ENCODE measurements around the gene PPME1. TPM values are rescaled to one million over a fixed set of nuclear protein-coding genes. Genes with fewer than 3 reads are reported as not detected.

PPME1 gene
- total RNA-seq, 4 donors from 2014 or later: 17.1 to 71.0 (median 29.7) TPM

- TF ChIP-seq, protein P1, sequence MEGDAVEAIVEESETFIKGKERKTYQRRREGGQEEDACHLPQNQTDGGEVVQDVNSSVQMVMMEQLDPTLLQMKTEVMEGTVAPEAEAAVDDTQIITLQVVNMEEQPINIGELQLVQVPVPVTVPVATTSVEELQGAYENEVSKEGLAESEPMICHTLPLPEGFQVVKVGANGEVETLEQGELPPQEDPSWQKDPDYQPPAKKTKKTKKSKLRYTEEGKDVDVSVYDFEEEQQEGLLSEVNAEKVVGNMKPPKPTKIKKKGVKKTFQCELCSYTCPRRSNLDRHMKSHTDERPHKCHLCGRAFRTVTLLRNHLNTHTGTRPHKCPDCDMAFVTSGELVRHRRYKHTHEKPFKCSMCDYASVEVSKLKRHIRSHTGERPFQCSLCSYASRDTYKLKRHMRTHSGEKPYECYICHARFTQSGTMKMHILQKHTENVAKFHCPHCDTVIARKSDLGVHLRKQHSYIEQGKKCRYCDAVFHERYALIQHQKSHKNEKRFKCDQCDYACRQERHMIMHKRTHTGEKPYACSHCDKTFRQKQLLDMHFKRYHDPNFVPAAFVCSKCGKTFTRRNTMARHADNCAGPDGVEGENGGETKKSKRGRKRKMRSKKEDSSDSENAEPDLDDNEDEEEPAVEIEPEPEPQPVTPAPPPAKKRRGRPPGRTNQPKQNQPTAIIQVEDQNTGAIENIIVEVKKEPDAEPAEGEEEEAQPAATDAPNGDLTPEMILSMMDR (IDR thresholded peaks at IDR 0.05): no peak
- TF ChIP-seq POLR2A (IDR thresholded peaks at IDR 0.05): no peak
- DNase-seq: no peak
- H3K36me3 ChIP-seq: peaks cover 0 to 51% (median 0%) of the 10 kb centered on the region in 3 donors
- H3K4me3 ChIP-seq: no peak overlapping the region
- no peaks in the 10 kb centered on the region for H3K4me1 ChIP-seq
- H3K27me3 ChIP-seq: no peaks in the 10 kb centered on the region
- no peaks in the 10 kb centered on the region for H3K9me3 ChIP-seq
- no peak overlapping the region for H3K27ac ChIP-seq
These were observed 62.6 kb downstream of the PPME1 start for GRCh38 chr11:74233683-74234082.

GRCh38 chr11:74235121-74235520, 64.0 kb downstream of the PPME1 start:
- TF ChIP-seq, protein P1 (IDR thresholded peaks at IDR 0.05): no peak
- TF ChIP-seq POLR2A (IDR thresholded peaks at IDR 0.05): no peak
- DNase-seq: no peak
- Histone ChIP-seq H3K27ac (no peak overlapping the region), H3K4me1 (no peaks in the 10 kb centered on the region), H3K36me3 (peaks cover 0 to 64% (median 0%) of the 10 kb centered on the region in 3 donors), H3K27me3 (no peaks in the 10 kb centered on the region), H3K9me3 (no peaks in the 10 kb centered on the region), H3K4me3 (no peak overlapping the region)

GRCh38 chr11:74237541-74237940, 66.5 kb downstream of the PPME1 start:
- Histone ChIP-seq H3K4me3 (no peak overlapping the region), H3K27ac (no peak overlapping the region), H3K4me1 (no peaks in the 10 kb centered on the region), H3K36me3 (peaks cover 0 to 54% (median 0%) of the 10 kb centered on the region in 3 donors), H3K27me3 (no peaks in the 10 kb centered on the region), H3K9me3 (no peaks in the 10 kb centered on the region)
- no peak for DNase-seq
- TF ChIP-seq, protein P1 (IDR thresholded peaks at IDR 0.05): no peak
- TF ChIP-seq POLR2A (IDR thresholded peaks at IDR 0.05): no peak

- no peak overlapping the region for H3K4me3 ChIP-seq
- DNase-seq: no peak
- no peak overlapping the region for H3K27ac ChIP-seq
- no peaks in the 10 kb centered on the region for H3K27me3 ChIP-seq
- H3K9me3 ChIP-seq: no peaks in the 10 kb centered on the region
- no peaks in the 10 kb centered on the region for H3K4me1 ChIP-seq
- H3K36me3 ChIP-seq: peaks cover 0 to 54% (median 0%) of the 10 kb centered on the region in 3 donors
- TF ChIP-seq, protein P1 (IDR thresholded peaks at IDR 0.05): no peak
- no peak for TF ChIP-seq POLR2A (IDR thresholded peaks at IDR 0.05)
These were observed 67.2 kb downstream of the PPME1 start for GRCh38 chr11:74238243-74238642.

DNA sequence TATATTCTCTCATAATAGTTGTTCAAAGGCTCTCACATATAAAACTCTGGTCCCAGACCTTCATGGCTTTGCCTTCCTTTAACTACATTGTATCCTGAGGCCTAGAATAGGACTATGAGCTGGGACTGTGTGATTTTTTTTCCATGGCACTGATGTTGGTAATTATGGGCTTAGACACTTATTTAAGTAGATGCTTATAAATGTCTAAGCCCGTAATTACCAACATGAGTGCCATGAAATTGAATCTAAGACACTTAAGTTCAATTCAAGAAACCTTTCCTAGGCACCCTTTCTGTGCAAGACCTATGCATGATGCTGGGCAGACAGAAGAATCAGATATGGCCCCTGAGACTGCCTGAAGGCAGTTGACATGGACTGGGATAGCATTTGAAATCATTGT, 77.4 kb downstream of the PPME1 start:
- H3K4me1 ChIP-seq: no peaks in the 10 kb centered on the region
- H3K4me3 ChIP-seq: no peak overlapping the region
- H3K27me3 ChIP-seq: no peaks in the 10 kb centered on the region
- H3K36me3 ChIP-seq: peaks cover 0 to 63% (median 0%) of the 10 kb centered on the region in 3 donors
- H3K27ac ChIP-seq: no peak overlapping the region
- DNase-seq: no peak
- no peaks in the 10 kb centered on the region for H3K9me3 ChIP-seq
- TF ChIP-seq POLR2A (IDR thresholded peaks at IDR 0.05): no peak
- TF ChIP-seq, protein P1 (IDR thresholded peaks at IDR 0.05): no peak

- Histone ChIP-seq H3K27me3 (no peaks in the 10 kb centered on the region), H3K4me1 (no peaks in the 10 kb centered on the region), H3K4me3 (no peak overlapping the region), H3K9me3 (no peaks in the 10 kb centered on the region), H3K27ac (no peak overlapping the region), H3K36me3 (peaks cover 0 to 73% (median 0%) of the 10 kb centered on the region in 3 donors)
- TF ChIP-seq, protein P1 (IDR thresholded peaks at IDR 0.05): no peak
- TF ChIP-seq POLR2A (IDR thresholded peaks at IDR 0.05): no peak
- DNase-seq: no peak
These were observed 78.4 kb downstream of the PPME1 start for GRCh38 chr11:74249496-74249895.

All from Peyer's patch (tissue), 4 donors.